Body of pancreas (tissue), 4 donors: ENCODE measurements around the gene CAPRIN2. TPM values are rescaled to one million over a fixed set of nuclear protein-coding genes. Genes with fewer than 3 reads are reported as not detected.

Experiments used
- ATAC-seq: fragments of 150-250 bp; one replicate; pipeline ENCODE4 v1.9.1; 2016
- DNase-seq, 4 donors: peaks; one replicate each; pipeline ENCODE4 v3.0.0-alpha.2; 2019
- H3K27ac ChIP-seq, 4 donors: fragments of 200-600 bp; sonication (generic); 1 replicate in 3 of 4; 2 replicates in 1 of 4; pipeline versions ENCODE4 v1.5.1 to v1.6.1; 2016 to 2019; ENCODE audit warnings: mild to moderate bottlenecking in 1 of 4, mixed read lengths in 1 of 4, moderate library complexity in 1 of 4
- H3K27me3 ChIP-seq, 2 donors: fragments of 200-600 bp; sonication (generic); one replicate each; pipeline ENCODE4 v1.6.0; 2016; ENCODE audit warnings: mild to moderate bottlenecking in 1 of 2
- H3K36me3 ChIP-seq, 2 donors: fragments of 200-600 bp; sonication (generic); replicated peaks in 1 of 2; 2 replicates each; pipeline ENCODE4 v1.5.1; 2016; ENCODE audit warnings: low read depth in 2 of 2; ENCODE audit not compliant: insufficient read depth in 1 of 2
- H3K4me1 ChIP-seq: fragments of 200-600 bp; sonication (generic); one replicate; pipeline ENCODE4 v1.6.0; 2016
- H3K4me3 ChIP-seq, 2 donors: fragments of 200-600 bp; sonication (generic); 1 replicate in 1 of 2; 2 replicates in 1 of 2; pipeline ENCODE4 v1.5.1; 2016 to 2019
- H3K9me3 ChIP-seq, 3 donors: fragments of 200-600 bp; sonication (generic); 1 replicate in 2 of 3; 2 replicates in 1 of 3; pipeline ENCODE4 v1.5.1; 2016
- CTCF ChIP-seq, 7 experiments: fragments of 450-650 bp in 4 of 7; fragments of 200-600 bp in 3 of 7; sonication (generic) in 3 of 7; IDR thresholded peaks; one replicate each; pipeline ENCODE4 v1.5.1; 2016 to 2019; ENCODE audit warnings: antibody characterized with exemption in 7 of 7
- POLR2A ChIP-seq, 3 donors: fragments of 450-650 bp; IDR thresholded peaks; one replicate each; pipeline ENCODE4 v1.6.1; 2016; ENCODE audit warnings: antibody characterized with exemption in 3 of 3, mild to moderate bottlenecking in 2 of 3
- WGBS, 2 donors: methylation state at CpG; one replicate each; pipeline ENCODE4 v1.1.5; 2017; 5-methylcytosine and 5-hydroxymethylcytosine counted together
- intact Hi-C: fragments of 100-400 bp; cut with DNase I; formaldehyde crosslinking; loops from one replicate; pipeline ENCODE4 v1.15.1; 2023
- total RNA-seq, 2 donors: library from RNA; depleted of rRNA; stranded (reverse); fragments of >200 nt; gene quantifications; one replicate each; pipeline ENCODE4 v1.1.0, GENCODE V29; 2016

CAPRIN2 gene
- total RNA-seq, 2 donors from 2014 or later: 20.8 to 30.4 TPM

GRCh38 chr12:30782316-30783173 is 27.8 kb upstream of the CAPRIN2 start:
- H3K4me3 ChIP-seq: no peak overlapping the region
- 80 to 81% methylated on average over 3 of the region's 3 CpGs for WGBS, 2 donors
- no peak overlapping the region for H3K27ac ChIP-seq
- DNase-seq: no peak
- no peaks in the 10 kb centered on the region for H3K9me3 ChIP-seq
- intact Hi-C loops: no loop called here
- no peak for ATAC-seq
- H3K36me3 ChIP-seq: no peaks in the 10 kb centered on the region
- TF ChIP-seq CTCF (IDR thresholded peaks at IDR 0.05): no peak
- TF ChIP-seq POLR2A (IDR thresholded peaks at IDR 0.05): no peak
- no peaks in the 10 kb centered on the region for H3K4me1 ChIP-seq
- no peaks in the 10 kb centered on the region for H3K27me3 ChIP-seq

- DNase-seq (no peak), ATAC-seq (no peak)
- intact Hi-C loops: no loop called here
- Histone ChIP-seq H3K9me3 (no peaks in the 10 kb centered on the region), H3K4me1 (no peaks in the 10 kb centered on the region), H3K27ac (no peak overlapping the region), H3K27me3 (no peaks in the 10 kb centered on the region), H3K4me3 (no peak overlapping the region), H3K36me3 (no peaks in the 10 kb centered on the region)
- TF ChIP-seq POLR2A (IDR thresholded peaks at IDR 0.05) (no peak), CTCF (IDR thresholded peaks at IDR 0.05) (no peak)
- 78 to 92% methylated on average over 3 to 5 of the region's 5 CpGs for WGBS, 2 donors
These were observed 24.8 kb upstream of the CAPRIN2 start for GRCh38 chr12:30779578-30779977.

- no peak overlapping the region for H3K4me3 ChIP-seq
- no peaks in the 10 kb centered on the region for H3K4me1 ChIP-seq
- DNase-seq (no peak), ATAC-seq (no peak)
- intact Hi-C loops: no loop called here
- no peak overlapping the region for H3K27ac ChIP-seq
- no peaks in the 10 kb centered on the region for H3K36me3 ChIP-seq
- no peaks in the 10 kb centered on the region for H3K9me3 ChIP-seq
- H3K27me3 ChIP-seq: no peaks in the 10 kb centered on the region
- TF ChIP-seq POLR2A (IDR thresholded peaks at IDR 0.05): no peak
These were observed 24.4 kb upstream of the CAPRIN2 start for GRCh38 chr12:30779178-30779577.

- H3K27me3 ChIP-seq: no peaks in the 10 kb centered on the region
- H3K27ac ChIP-seq: no peak overlapping the region
- no peaks in the 10 kb centered on the region for H3K9me3 ChIP-seq
- DNase-seq: no peak
- ATAC-seq: no peak
- no peak overlapping the region for H3K4me3 ChIP-seq
- H3K36me3 ChIP-seq: no peaks in the 10 kb centered on the region
- intact Hi-C loops: no loop called here
- no peaks in the 10 kb centered on the region for H3K4me1 ChIP-seq
- no peak for TF ChIP-seq CTCF (IDR thresholded peaks at IDR 0.05)
- TF ChIP-seq POLR2A (IDR thresholded peaks at IDR 0.05): no peak
These were observed 19.8 kb upstream of the CAPRIN2 start for GRCh38 chr12:30774599-30774998.

- Histone ChIP-seq H3K27me3 (no peaks in the 10 kb centered on the region), H3K36me3 (no peaks in the 10 kb centered on the region), H3K4me1 (no peaks in the 10 kb centered on the region), H3K4me3 (no peak overlapping the region), H3K27ac (no peak overlapping the region), H3K9me3 (no peaks in the 10 kb centered on the region)
- 48 to 61% methylated on average over 2 of the region's 2 CpGs for WGBS, 2 donors
- no peak for ATAC-seq
- TF ChIP-seq CTCF (IDR thresholded peaks at IDR 0.05) (no peak), POLR2A (IDR thresholded peaks at IDR 0.05) (no peak)
- DNase-seq: no peak
- intact Hi-C loops: no loop called here
These were observed 15.1 kb upstream of the CAPRIN2 start for GRCh38 chr12:30769802-30770201.
